ENCODE data around the gene SPDYE6. TPM values are rescaled to one million over a fixed set of nuclear protein-coding genes. Genes with fewer than 3 reads are reported as not detected.

Gene SPDYE6
- total RNA-seq, 1 experiment from 2014 or later = not detected

DNA sequence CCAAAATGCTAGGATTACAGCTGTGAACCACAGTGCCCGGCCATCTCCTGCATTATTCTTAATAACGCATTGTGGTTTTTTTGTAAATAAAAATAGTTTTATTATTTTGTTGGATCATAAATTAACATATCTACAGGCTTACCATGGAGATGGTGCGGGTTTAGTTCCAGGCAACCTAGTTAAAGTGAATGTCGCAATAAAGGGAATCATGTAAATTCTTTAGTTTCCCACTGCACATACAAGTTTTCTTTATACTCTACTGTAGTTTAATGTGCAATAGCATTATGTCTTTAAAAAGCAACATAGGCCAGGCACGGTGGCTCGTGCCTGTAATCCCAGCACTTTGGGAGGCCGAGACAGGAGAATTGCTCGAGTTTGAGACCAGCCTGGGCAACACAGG is 42.3 kb upstream of the SPDYE6 start:
- no peaks in the 10 kb centered on the region for H3K27me3 Mint-ChIP-seq (ENCODE audit: insufficient read depth, unreplicated experiment)
- POLR2A ChIA-PET = interaction anchor here (0.7 kb wide), 1 partner anchor 57 kb away, joined by 3 read pairs; no protein-coding TSS in a partner anchor
- intact Hi-C loops (cut with micrococcal nuclease) = no loop called here
- no TSS peak for BruUV-seq (replicated peaks)
- CTCF ChIA-PET = interaction anchor here (0.5 to 0.7 kb wide), 2 partner anchors 66 to 227 kb away, joined by 3 to 4 read pairs; no protein-coding TSS in a partner anchor
- H3K4me3 Mint-ChIP-seq (ENCODE audit: unreplicated experiment) = no peak overlapping the region
- H3K27ac Mint-ChIP-seq (ENCODE audit: low read depth, unreplicated experiment) = no peak overlapping the region
- DNase-seq (ENCODE audit: unreplicated experiment) = no peak
- no peaks in the 10 kb centered on the region for H3K9me3 Mint-ChIP-seq (ENCODE audit: unreplicated experiment)
- TF ChIP-seq, protein P1, sequence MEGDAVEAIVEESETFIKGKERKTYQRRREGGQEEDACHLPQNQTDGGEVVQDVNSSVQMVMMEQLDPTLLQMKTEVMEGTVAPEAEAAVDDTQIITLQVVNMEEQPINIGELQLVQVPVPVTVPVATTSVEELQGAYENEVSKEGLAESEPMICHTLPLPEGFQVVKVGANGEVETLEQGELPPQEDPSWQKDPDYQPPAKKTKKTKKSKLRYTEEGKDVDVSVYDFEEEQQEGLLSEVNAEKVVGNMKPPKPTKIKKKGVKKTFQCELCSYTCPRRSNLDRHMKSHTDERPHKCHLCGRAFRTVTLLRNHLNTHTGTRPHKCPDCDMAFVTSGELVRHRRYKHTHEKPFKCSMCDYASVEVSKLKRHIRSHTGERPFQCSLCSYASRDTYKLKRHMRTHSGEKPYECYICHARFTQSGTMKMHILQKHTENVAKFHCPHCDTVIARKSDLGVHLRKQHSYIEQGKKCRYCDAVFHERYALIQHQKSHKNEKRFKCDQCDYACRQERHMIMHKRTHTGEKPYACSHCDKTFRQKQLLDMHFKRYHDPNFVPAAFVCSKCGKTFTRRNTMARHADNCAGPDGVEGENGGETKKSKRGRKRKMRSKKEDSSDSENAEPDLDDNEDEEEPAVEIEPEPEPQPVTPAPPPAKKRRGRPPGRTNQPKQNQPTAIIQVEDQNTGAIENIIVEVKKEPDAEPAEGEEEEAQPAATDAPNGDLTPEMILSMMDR (IDR thresholded peaks at IDR 0.05; ENCODE audit: unreplicated experiment) = no peak
- peaks cover 75% of the 10 kb centered on the region for H3K36me3 Mint-ChIP-seq (ENCODE audit: insufficient read depth, unreplicated experiment)
- peaks cover 9% of the 10 kb centered on the region for H3K4me1 Mint-ChIP-seq (ENCODE audit: insufficient read depth, unreplicated experiment)

DNA sequence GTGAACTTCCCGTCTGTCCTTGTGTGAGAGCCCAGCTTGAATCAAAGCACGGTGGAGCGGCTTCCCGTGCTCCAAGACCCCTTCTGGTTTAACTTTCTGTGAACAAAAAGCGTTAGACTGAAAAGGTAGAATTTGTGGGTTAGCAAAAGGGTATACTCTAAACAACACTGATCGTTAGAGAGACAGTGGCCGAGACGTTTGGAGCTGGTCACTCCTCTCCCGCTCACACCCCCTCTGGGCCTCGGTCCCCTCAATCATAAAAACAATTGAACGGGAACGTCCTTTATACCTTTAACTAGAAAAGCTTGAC is 40.4 kb upstream of the SPDYE6 start:
- no peaks in the 10 kb centered on the region for H3K9me3 Mint-ChIP-seq (ENCODE audit: unreplicated experiment)
- intact Hi-C loops (cut with micrococcal nuclease) = no loop called here
- DNase-seq (ENCODE audit: unreplicated experiment) = peak; percentile 4
- H3K36me3 Mint-ChIP-seq (ENCODE audit: insufficient read depth, unreplicated experiment) = peaks cover 57% of the 10 kb centered on the region
- ChIA-PET POLR2A (interaction anchor here (0.8 to 1.6 kb wide), 8 partner anchors 10 to 114 kb away, joined by 3 to 10 read pairs (median 4); no protein-coding TSS in a partner anchor), CTCF (interaction anchor here (0.5 to 2.6 kb wide), 2 partner anchors 66 to 118 kb away, joined by 4 to 13 read pairs; no protein-coding TSS in a partner anchor)
- TF ChIP-seq, protein P1 (IDR thresholded peaks at IDR 0.05; ENCODE audit: unreplicated experiment) = no peak
- peak overlapping the region; percentile 98 for H3K27ac Mint-ChIP-seq (ENCODE audit: low read depth, unreplicated experiment)
- peaks cover 9% of the 10 kb centered on the region for H3K4me1 Mint-ChIP-seq (ENCODE audit: insufficient read depth, unreplicated experiment)
- no peaks in the 10 kb centered on the region for H3K27me3 Mint-ChIP-seq (ENCODE audit: insufficient read depth, unreplicated experiment)
- TSS peak; percentile 39 for BruUV-seq (replicated peaks)
- H3K4me3 Mint-ChIP-seq (ENCODE audit: unreplicated experiment) = peak overlapping the region; percentile 98

DNA sequence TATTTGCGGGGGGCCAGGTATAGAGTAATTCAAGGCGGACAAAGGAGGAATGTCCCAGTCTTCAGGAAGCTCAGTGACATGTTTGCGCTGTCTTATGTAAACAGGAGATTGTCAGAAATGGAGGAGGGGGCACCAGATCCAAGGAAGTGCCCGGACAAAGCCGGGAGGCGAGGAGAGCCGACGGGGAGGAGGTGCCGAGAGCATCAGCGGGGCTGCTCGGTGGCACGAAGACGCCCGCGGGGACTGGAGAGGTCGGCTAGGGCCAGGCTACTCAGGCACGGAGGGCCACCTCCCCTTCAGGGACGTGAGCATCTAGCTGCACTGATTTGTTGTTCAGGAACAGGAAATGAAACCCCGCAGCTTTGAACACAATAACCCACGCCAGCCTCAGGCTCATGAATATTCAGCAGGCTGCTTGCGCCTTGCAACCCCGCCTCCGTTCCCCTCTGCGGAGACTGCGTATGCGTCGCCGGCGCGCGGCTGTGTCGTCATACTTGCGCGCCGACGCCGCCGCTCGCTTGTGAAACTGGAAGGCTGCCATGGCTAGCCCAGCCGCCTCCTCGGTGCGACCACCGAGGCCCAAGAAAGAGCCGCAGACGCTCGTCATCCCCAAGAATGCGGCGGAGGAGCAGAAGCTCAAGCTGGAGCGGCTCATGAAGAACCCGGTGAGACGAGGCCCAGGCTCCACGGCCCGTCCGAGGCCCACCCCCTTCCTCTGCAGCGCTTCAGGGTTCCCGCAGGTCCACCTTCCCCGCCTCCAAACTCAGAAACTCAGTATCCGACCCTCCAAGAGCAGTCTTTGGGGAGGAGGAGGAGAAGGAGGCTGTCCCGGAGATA is 39.8 kb upstream of the SPDYE6 start, which contains the start of gene PRKRIP1:
Gene PRKRIP1, plus strand, starts transcription at position 491 of the 837 bp plus-strand sequence. Its CDS starts 49 bp downstream, at position 540.
- intact Hi-C loops (cut with micrococcal nuclease) = no loop called here
- Mint-ChIP-seq H3K27me3 (ENCODE audit: insufficient read depth, unreplicated experiment) (no peaks in the 10 kb centered on the region), H3K4me1 (ENCODE audit: insufficient read depth, unreplicated experiment) (peaks cover 9% of the 10 kb centered on the region), H3K9me3 (ENCODE audit: unreplicated experiment) (no peaks in the 10 kb centered on the region), H3K4me3 (ENCODE audit: unreplicated experiment) (peak within 1 kb of the TSS; percentile 98), H3K27ac (ENCODE audit: low read depth, unreplicated experiment) (peak within 1 kb of the TSS; percentile 98), H3K36me3 (ENCODE audit: insufficient read depth, unreplicated experiment) (peaks cover 51% of the 10 kb centered on the region)
- ChIA-PET POLR2A (interaction anchor here (0.7 to 1.6 kb wide), 12 partner anchors 10 to 113 kb away, joined by 3 to 10 read pairs (median 4); no protein-coding TSS in a partner anchor), CTCF (interaction anchor here (0.6 to 2.6 kb wide), 4 partner anchors 10 to 861 kb away, joined by 3 to 13 read pairs (median 6); no protein-coding TSS in a partner anchor)
- no TSS peak for BruUV-seq (replicated peaks)
- TF ChIP-seq, protein P1 (IDR thresholded peaks at IDR 0.05; ENCODE audit: unreplicated experiment) = no peak
- DNase-seq (ENCODE audit: unreplicated experiment) = peak; percentile 90

DNA sequence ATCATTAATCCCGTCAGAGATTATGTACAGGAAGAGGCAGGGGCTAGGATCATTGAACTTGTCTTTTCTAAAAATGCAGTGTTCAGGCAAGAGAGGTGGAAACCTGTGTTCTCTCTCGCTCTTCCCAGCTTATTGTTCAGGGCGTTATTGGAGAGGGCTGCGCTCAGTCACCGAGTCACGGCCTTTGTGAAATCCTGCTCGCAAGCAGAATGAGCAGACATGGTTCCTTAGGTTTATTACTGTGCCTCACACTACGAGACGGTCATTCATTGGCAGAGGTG is 39.3 kb upstream of the SPDYE6 start:
- H3K9me3 Mint-ChIP-seq (ENCODE audit: unreplicated experiment) = no peaks in the 10 kb centered on the region
- H3K4me1 Mint-ChIP-seq (ENCODE audit: insufficient read depth, unreplicated experiment) = peaks cover 9% of the 10 kb centered on the region
- no peaks in the 10 kb centered on the region for H3K27me3 Mint-ChIP-seq (ENCODE audit: insufficient read depth, unreplicated experiment)
- BruUV-seq (replicated peaks) = no TSS peak
- POLR2A ChIA-PET = interaction anchor here (0.7 to 1.6 kb wide), 8 partner anchors 10 to 1201 kb away, joined by 3 to 5 read pairs (median 4); no protein-coding TSS in a partner anchor
- H3K4me3 Mint-ChIP-seq (ENCODE audit: unreplicated experiment) = peak overlapping the region; percentile 98
- TF ChIP-seq, protein P1 (IDR thresholded peaks at IDR 0.05; ENCODE audit: unreplicated experiment) = no peak
- peak overlapping the region; percentile 98 for H3K27ac Mint-ChIP-seq (ENCODE audit: low read depth, unreplicated experiment)
- intact Hi-C loops (cut with micrococcal nuclease) = no loop called here
- DNase-seq (ENCODE audit: unreplicated experiment) = no peak
- CTCF ChIA-PET = interaction anchor here (0.6 to 2.6 kb wide), 5 partner anchors 11 to 861 kb away, joined by 3 to 13 read pairs (median 3); no protein-coding TSS in a partner anchor
- peaks cover 51% of the 10 kb centered on the region for H3K36me3 Mint-ChIP-seq (ENCODE audit: insufficient read depth, unreplicated experiment)
